ENCODE data around the gene ROR1.

Gene ROR1

DNA sequence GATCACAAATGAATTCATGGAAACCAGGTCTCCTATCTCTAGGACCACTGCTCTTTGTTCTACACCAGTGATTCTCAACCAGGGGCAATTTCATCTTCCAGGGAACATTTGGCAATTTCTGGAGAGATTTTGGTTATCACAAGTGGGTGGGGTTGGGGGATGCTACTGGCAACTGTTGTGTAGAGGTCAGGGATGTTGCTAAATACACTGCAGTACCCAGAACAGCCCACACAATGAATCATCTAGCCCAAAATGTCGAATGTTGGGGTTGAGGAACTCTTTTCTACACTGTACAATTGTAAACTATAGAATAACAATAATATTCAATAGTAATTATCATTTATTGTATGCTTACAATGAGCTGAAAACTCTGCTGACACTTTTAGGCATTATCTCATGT lies 373.9 kb downstream of the ROR1 start:
- TF ChIP-seq SNAI2 (CRISPR knock-in tag; IDR thresholded peaks at IDR 0.05): no peak
- no peak for TF ChIP-seq TOX (CRISPR knock-in tag; IDR thresholded peaks at IDR 0.05; ENCODE audit: borderline replicate concordance)
- no peak for TF ChIP-seq ZNF70 (CRISPR knock-in tag; IDR thresholded peaks at IDR 0.05)
- TF ChIP-seq ZFP30 (CRISPR knock-in tag; IDR thresholded peaks at IDR 0.05): no peak
- TF ChIP-seq ZFP3 (CRISPR knock-in tag; IDR thresholded peaks at IDR 0.05): no peak
- no peak for TF ChIP-seq CSDC2 (CRISPR knock-in tag; IDR thresholded peaks at IDR 0.05)
- no peak for TF ChIP-seq ESRRG (CRISPR knock-in tag; IDR thresholded peaks at IDR 0.05)
- TF ChIP-seq, protein P1, sequence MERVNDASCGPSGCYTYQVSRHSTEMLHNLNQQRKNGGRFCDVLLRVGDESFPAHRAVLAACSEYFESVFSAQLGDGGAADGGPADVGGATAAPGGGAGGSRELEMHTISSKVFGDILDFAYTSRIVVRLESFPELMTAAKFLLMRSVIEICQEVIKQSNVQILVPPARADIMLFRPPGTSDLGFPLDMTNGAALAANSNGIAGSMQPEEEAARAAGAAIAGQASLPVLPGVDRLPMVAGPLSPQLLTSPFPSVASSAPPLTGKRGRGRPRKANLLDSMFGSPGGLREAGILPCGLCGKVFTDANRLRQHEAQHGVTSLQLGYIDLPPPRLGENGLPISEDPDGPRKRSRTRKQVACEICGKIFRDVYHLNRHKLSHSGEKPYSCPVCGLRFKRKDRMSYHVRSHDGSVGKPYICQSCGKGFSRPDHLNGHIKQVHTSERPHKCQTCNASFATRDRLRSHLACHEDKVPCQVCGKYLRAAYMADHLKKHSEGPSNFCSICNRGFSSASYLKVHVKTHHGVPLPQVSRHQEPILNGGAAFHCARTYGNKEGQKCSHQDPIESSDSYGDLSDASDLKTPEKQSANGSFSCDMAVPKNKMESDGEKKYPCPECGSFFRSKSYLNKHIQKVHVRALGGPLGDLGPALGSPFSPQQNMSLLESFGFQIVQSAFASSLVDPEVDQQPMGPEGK (CRISPR knock-in tag; IDR thresholded peaks at IDR 0.05; ENCODE audit: borderline replicate concordance): no peak
- TF ChIP-seq BACH2 (CRISPR knock-in tag; IDR thresholded peaks at IDR 0.05; ENCODE audit: borderline replicate concordance): no peak
- TF ChIP-seq, protein P2, sequence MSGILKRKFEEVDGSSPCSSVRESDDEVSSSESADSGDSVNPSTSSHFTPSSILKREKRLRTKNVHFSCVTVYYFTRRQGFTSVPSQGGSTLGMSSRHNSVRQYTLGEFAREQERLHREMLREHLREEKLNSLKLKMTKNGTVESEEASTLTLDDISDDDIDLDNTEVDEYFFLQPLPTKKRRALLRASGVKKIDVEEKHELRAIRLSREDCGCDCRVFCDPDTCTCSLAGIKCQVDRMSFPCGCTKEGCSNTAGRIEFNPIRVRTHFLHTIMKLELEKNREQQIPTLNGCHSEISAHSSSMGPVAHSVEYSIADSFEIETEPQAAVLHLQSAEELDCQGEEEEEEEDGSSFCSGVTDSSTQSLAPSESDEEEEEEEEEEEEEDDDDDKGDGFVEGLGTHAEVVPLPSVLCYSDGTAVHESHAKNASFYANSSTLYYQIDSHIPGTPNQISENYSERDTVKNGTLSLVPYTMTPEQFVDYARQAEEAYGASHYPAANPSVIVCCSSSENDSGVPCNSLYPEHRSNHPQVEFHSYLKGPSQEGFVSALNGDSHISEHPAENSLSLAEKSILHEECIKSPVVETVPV (CRISPR knock-in tag; IDR thresholded peaks at IDR 0.05): no peak
- TF ChIP-seq GLIS3 (CRISPR knock-in tag; IDR thresholded peaks at IDR 0.05): no peak
- no peak for TF ChIP-seq ISL1 (CRISPR knock-in tag; IDR thresholded peaks at IDR 0.05)

DNA sequence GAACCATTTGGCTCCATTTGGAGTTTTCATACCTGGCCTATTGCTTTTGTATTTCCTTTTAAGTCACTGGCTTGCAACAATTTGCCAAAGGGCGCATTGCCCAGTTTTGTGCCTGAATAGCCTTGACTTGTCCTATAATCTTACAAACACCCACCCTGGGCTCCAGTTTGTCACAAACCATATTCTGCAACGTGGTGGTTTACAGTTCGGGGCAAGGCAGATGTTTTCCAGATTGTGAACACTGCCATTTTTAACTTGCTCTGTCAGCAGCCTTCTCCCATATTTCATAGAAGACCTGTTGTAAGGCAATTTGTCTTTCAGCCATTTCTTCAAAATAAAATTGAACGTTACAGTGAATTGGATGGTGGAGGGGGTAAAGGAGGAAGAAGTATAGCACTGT lies 376.4 kb downstream of the ROR1 start:
- no peak for ATAC-seq
- TF ChIP-seq CSDC2 (CRISPR knock-in tag; IDR thresholded peaks at IDR 0.05) (no peak), ZNF565 (CRISPR knock-in tag; conservative IDR thresholded peaks at IDR 0.05; ENCODE audit: low read depth) (no peak), ZC3H10 (CRISPR knock-in tag; IDR thresholded peaks at IDR 0.05) (no peak), RARB (CRISPR knock-in tag; IDR thresholded peaks at IDR 0.05) (no peak), ARNTL (CRISPR knock-in tag; IDR thresholded peaks at IDR 0.05; ENCODE audit: borderline replicate concordance, low read depth) (no peak), SNAI2 (CRISPR knock-in tag; IDR thresholded peaks at IDR 0.05) (no peak), GLIS3 (CRISPR knock-in tag; IDR thresholded peaks at IDR 0.05) (no peak), TCF4 (CRISPR knock-in tag; IDR thresholded peaks at IDR 0.05; ENCODE audit: borderline replicate concordance) (no peak), OSR1 (CRISPR knock-in tag; IDR thresholded peaks at IDR 0.05) (no peak), ZNF70 (CRISPR knock-in tag; IDR thresholded peaks at IDR 0.05) (no peak), ZNF8 (CRISPR knock-in tag; IDR thresholded peaks at IDR 0.05) (no peak), ZFP3 (CRISPR knock-in tag; IDR thresholded peaks at IDR 0.05) (no peak), ISL1 (CRISPR knock-in tag; IDR thresholded peaks at IDR 0.05) (no peak), PPARA (CRISPR knock-in tag; IDR thresholded peaks at IDR 0.05; ENCODE audit: borderline replicate concordance) (no peak), BACH2 (CRISPR knock-in tag; IDR thresholded peaks at IDR 0.05; ENCODE audit: borderline replicate concordance) (no peak)
- TF ChIP-seq, protein P3, sequence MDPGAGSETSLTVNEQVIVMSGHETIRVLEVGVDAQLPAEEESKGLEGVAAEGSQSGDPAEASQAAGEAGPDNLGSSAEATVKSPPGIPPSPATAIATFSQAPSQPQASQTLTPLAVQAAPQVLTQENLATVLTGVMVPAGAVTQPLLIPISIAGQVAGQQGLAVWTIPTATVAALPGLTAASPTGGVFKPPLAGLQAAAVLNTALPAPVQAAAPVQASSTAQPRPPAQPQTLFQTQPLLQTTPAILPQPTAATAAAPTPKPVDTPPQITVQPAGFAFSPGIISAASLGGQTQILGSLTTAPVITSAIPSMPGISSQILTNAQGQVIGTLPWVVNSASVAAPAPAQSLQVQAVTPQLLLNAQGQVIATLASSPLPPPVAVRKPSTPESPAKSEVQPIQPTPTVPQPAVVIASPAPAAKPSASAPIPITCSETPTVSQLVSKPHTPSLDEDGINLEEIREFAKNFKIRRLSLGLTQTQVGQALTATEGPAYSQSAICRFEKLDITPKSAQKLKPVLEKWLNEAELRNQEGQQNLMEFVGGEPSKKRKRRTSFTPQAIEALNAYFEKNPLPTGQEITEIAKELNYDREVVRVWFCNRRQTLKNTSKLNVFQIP (CRISPR knock-in tag; IDR thresholded peaks at IDR 0.05; ENCODE audit: borderline replicate concordance, low read depth): no peak
- TF ChIP-seq, protein P4, sequence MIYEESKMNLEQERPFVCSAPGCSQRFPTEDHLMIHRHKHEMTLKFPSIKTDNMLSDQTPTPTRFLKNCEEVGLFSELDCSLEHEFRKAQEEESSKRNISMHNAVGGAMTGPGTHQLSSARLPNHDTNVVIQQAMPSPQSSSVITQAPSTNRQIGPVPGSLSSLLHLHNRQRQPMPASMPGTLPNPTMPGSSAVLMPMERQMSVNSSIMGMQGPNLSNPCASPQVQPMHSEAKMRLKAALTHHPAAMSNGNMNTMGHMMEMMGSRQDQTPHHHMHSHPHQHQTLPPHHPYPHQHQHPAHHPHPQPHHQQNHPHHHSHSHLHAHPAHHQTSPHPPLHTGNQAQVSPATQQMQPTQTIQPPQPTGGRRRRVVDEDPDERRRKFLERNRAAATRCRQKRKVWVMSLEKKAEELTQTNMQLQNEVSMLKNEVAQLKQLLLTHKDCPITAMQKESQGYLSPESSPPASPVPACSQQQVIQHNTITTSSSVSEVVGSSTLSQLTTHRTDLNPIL (CRISPR knock-in tag; IDR thresholded peaks at IDR 0.05; ENCODE audit: low read depth): no peak
- TF ChIP-seq, protein P2 (CRISPR knock-in tag; IDR thresholded peaks at IDR 0.05): no peak
- TF ChIP-seq, protein P1 (CRISPR knock-in tag; IDR thresholded peaks at IDR 0.05; ENCODE audit: borderline replicate concordance): no peak

More for the DNA sequence above, 373.9 kb downstream of the ROR1 start:
- no peak for ATAC-seq

All from SK-N-SH treated with all-trans-retinoic acid at 6 μM for 48 hours (cell line).